ENCODE data around the gene GNAZ.

DNA sequence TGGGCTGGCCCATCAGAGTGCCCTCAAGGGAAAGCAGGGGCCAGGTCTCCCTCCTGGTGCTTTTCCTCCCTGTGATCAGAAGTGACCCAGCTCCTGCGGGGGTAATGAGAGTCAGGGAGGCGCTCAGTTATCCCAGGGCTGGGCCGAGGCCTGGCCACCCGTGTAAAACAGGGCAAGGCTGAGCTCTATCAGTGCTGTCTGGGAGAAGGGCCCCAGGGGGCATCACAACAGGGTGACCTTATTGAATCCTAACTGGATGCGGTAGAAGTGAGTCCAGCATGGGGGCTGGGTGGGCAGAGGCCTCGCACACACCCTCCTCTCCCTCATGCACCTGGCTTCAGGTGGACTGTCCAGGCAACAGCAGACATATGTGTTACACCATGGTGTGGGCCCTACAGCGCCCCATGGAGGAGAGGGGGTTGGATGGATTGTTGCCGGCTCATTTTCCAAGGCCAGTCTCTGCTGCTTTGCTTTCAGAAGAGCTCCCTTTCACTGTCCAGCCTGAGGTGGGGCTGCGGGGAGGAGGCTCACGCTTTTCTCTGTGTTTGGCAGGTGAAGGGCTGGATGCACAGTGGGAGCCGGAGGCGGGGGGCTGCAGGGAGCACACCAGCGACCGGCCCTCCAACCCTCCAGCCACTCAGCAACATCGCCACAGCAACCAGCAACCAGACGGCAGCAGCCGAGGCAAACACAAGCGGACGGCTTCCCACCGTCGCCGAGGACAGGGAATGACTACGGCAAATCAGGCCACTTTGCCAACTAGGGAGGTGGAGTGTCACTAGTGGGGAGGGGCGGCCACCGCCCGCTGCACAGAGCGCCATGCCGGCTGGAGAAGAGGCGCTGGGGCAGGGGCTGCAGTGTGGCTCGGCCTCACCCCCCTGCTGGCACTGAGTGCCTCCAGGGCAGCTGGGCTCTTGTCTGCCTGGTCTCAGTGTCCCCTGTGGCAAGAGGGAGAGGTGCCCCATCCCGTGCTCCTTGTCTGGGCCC, 24.7 kb downstream of the GNAZ start:
- TF ChIP-seq EZH2 (IDR thresholded peaks at IDR 0.05; ENCODE audit: low read depth): no peak
- TF ChIP-seq, protein P1, sequence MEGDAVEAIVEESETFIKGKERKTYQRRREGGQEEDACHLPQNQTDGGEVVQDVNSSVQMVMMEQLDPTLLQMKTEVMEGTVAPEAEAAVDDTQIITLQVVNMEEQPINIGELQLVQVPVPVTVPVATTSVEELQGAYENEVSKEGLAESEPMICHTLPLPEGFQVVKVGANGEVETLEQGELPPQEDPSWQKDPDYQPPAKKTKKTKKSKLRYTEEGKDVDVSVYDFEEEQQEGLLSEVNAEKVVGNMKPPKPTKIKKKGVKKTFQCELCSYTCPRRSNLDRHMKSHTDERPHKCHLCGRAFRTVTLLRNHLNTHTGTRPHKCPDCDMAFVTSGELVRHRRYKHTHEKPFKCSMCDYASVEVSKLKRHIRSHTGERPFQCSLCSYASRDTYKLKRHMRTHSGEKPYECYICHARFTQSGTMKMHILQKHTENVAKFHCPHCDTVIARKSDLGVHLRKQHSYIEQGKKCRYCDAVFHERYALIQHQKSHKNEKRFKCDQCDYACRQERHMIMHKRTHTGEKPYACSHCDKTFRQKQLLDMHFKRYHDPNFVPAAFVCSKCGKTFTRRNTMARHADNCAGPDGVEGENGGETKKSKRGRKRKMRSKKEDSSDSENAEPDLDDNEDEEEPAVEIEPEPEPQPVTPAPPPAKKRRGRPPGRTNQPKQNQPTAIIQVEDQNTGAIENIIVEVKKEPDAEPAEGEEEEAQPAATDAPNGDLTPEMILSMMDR (conservative IDR thresholded peaks at IDR 0.05): no peak
